ENCODE data around the gene WDR48.

The WDR48 gene

GRCh38 chr3:39101022-39101689 lies 49.3 kb downstream of the WDR48 start:
- ChIA-PET CTCF (no interaction called here), POLR2A (no interaction called here)
- DNase-seq (ENCODE audit: extremely low spot score): peak; percentile 67
- TF ChIP-seq NFRKB (IDR thresholded peaks at IDR 0.05) (no peak), LEF1 (IDR thresholded peaks at IDR 0.05; ENCODE audit: borderline replicate concordance) (no peak), TARDBP (IDR thresholded peaks at IDR 0.05) (no peak), ZNF384 (IDR thresholded peaks at IDR 0.05) (no peak), PKNOX1 (IDR thresholded peaks at IDR 0.05) (no peak), FOXA1 (IDR thresholded peaks at IDR 0.05) (no peak)

- DNase-seq (ENCODE audit: extremely low spot score): no peak
- ChIA-PET CTCF (interaction anchor here (0.6 kb wide), 1 partner anchor 103 kb away, joined by 3 read pairs; no protein-coding TSS in a partner anchor), POLR2A (no interaction called here)
- TF ChIP-seq HDGF (IDR thresholded peaks at IDR 0.05; ENCODE audit: borderline replicate concordance) (no peak), SUZ12 (IDR thresholded peaks at IDR 0.05) (no peak), FOXK2 (IDR thresholded peaks at IDR 0.05) (no peak), FOXM1 (IDR thresholded peaks at IDR 0.05; ENCODE audit: borderline replicate concordance) (no peak), BHLHE40 (IDR thresholded peaks at IDR 0.05; ENCODE audit: borderline replicate concordance) (no peak), CTBP1 (IDR thresholded peaks at IDR 0.05; ENCODE audit: borderline replicate concordance) (no peak), FOXA1 (IDR thresholded peaks at IDR 0.05) (no peak), L3MBTL2 (conservative IDR thresholded peaks at IDR 0.05) (no peak), ZNF384 (IDR thresholded peaks at IDR 0.05) (no peak), NFRKB (IDR thresholded peaks at IDR 0.05) (no peak), ELF4 (IDR thresholded peaks at IDR 0.05) (no peak), LEF1 (IDR thresholded peaks at IDR 0.05; ENCODE audit: borderline replicate concordance) (no peak), TARDBP (IDR thresholded peaks at IDR 0.05) (no peak), ARNT (IDR thresholded peaks at IDR 0.05) (no peak), SP1 (IDR thresholded peaks at IDR 0.05) (no peak), PKNOX1 (IDR thresholded peaks at IDR 0.05) (no peak)
Measured at GRCh38 chr3:39102504-39103323, 50.9 kb downstream of the WDR48 start.

- TF ChIP-seq PKNOX1 (IDR thresholded peaks at IDR 0.05) (no peak), SUZ12 (IDR thresholded peaks at IDR 0.05) (no peak), SP1 (IDR thresholded peaks at IDR 0.05) (no peak), ZNF384 (IDR thresholded peaks at IDR 0.05) (no peak), FOXA1 (IDR thresholded peaks at IDR 0.05) (no peak), BHLHE40 (IDR thresholded peaks at IDR 0.05; ENCODE audit: borderline replicate concordance) (no peak), ELF4 (IDR thresholded peaks at IDR 0.05) (no peak), FOXK2 (IDR thresholded peaks at IDR 0.05) (no peak), TARDBP (IDR thresholded peaks at IDR 0.05) (no peak), FOXM1 (IDR thresholded peaks at IDR 0.05; ENCODE audit: borderline replicate concordance) (no peak)
- no peak for DNase-seq (ENCODE audit: extremely low spot score)
- CTCF ChIA-PET: no interaction called here
- POLR2A ChIA-PET: no interaction called here
Measured at GRCh38 chr3:39103324-39103693, 51.5 kb downstream of the WDR48 start.

GRCh38 chr3:39103791-39104552 lies 52.2 kb downstream of the WDR48 start:
- no peak for DNase-seq (ENCODE audit: extremely low spot score)
- ChIA-PET POLR2A (no interaction called here), CTCF (no interaction called here)
- no peak for TF ChIP-seq NFRKB (IDR thresholded peaks at IDR 0.05)
- TF ChIP-seq ARNT (IDR thresholded peaks at IDR 0.05): no peak
- no peak for TF ChIP-seq ZNF384 (IDR thresholded peaks at IDR 0.05)
- no peak for TF ChIP-seq FOXM1 (IDR thresholded peaks at IDR 0.05; ENCODE audit: borderline replicate concordance)
- no peak for TF ChIP-seq TARDBP (IDR thresholded peaks at IDR 0.05)
- TF ChIP-seq CTBP1 (IDR thresholded peaks at IDR 0.05; ENCODE audit: borderline replicate concordance): no peak
- no peak for TF ChIP-seq PKNOX1 (IDR thresholded peaks at IDR 0.05)

- POLR2A ChIA-PET: no interaction called here
- CTCF ChIA-PET: interaction anchor here (0.9 kb wide), 1 partner anchor 185 kb away, joined by 4 read pairs; no protein-coding TSS in a partner anchor
- no peak for DNase-seq (ENCODE audit: extremely low spot score)
- TF ChIP-seq PKNOX1 (IDR thresholded peaks at IDR 0.05): no peak
- TF ChIP-seq SP1 (IDR thresholded peaks at IDR 0.05): no peak
- no peak for TF ChIP-seq ARNT (IDR thresholded peaks at IDR 0.05)
Measured at GRCh38 chr3:39104961-39105686, 53.3 kb downstream of the WDR48 start.
